Transverse colon (tissue), 4 donors: ENCODE results near the gene ARHGEF7.

ENCODE experiments used
- EP300 ChIP-seq: sonication (generic); formaldehyde crosslinking; IDR thresholded peaks from one replicate; pipeline ENCODE4 v1.6.1; 2017; ENCODE audit warnings: antibody characterized with exemption, low read depth
- POLR2A ChIP-seq: fragments of 450-650 bp; IDR thresholded peaks from one replicate; pipeline ENCODE4 v1.6.1; 2016; ENCODE audit warnings: antibody characterized with exemption, mild to moderate bottlenecking, moderate library complexity
- POLR2AphosphoS5 ChIP-seq, 3 donors: sonication (generic); formaldehyde crosslinking; IDR thresholded peaks; one replicate each; pipeline ENCODE4 v1.6.1; 2016; ENCODE audit warnings: antibody characterized with exemption in 3 of 3
- TF ChIP-seq, protein P1 (sequence below), 5 experiments: fragments of 200-600 bp in 3 of 5; fragments of 450-650 bp in 2 of 5; sonication (generic) in 3 of 5; IDR thresholded peaks; 1 replicate in 2 of 5; 2 replicates in 3 of 5; pipeline ENCODE4 v1.5.1; 2016 to 2017; ENCODE audit warnings: antibody characterized with exemption in 5 of 5, inconsistent platforms in 3 of 5, mild to moderate bottlenecking in 2 of 5, moderate library complexity in 1 of 5

GRCh38 chr13:111095031-111095840, 19.9 kb upstream of the ARHGEF7 start:
- TF ChIP-seq POLR2AphosphoS5 (IDR thresholded peaks at IDR 0.05) (no peak), POLR2A (no peak), EP300 (no peak)
- TF ChIP-seq, protein P1, sequence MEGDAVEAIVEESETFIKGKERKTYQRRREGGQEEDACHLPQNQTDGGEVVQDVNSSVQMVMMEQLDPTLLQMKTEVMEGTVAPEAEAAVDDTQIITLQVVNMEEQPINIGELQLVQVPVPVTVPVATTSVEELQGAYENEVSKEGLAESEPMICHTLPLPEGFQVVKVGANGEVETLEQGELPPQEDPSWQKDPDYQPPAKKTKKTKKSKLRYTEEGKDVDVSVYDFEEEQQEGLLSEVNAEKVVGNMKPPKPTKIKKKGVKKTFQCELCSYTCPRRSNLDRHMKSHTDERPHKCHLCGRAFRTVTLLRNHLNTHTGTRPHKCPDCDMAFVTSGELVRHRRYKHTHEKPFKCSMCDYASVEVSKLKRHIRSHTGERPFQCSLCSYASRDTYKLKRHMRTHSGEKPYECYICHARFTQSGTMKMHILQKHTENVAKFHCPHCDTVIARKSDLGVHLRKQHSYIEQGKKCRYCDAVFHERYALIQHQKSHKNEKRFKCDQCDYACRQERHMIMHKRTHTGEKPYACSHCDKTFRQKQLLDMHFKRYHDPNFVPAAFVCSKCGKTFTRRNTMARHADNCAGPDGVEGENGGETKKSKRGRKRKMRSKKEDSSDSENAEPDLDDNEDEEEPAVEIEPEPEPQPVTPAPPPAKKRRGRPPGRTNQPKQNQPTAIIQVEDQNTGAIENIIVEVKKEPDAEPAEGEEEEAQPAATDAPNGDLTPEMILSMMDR (IDR thresholded peaks at IDR 0.05) = no peak
